ENCODE measurements around the gene SERPINA3. TPM values are rescaled to one million over a fixed set of nuclear protein-coding genes. Genes with fewer than 3 reads are reported as not detected.

Gene SERPINA3
- polyA plus RNA-seq, 1 donor (not counting 4 experiments of a cell fraction or from before 2014, with no cell fraction given), result 0.50 TPM

- H3K27ac ChIP-seq (ENCODE audit: control insufficient read depth, insufficient read depth, low read length), result no peak overlapping the region
- DNase-seq (ENCODE audit: low read depth, low spot score) (no peak), FAIRE-seq (no peak)
- no peaks in the 10 kb centered on the region for H3K79me2 ChIP-seq (ENCODE audit: control insufficient read depth, insufficient read depth, low read length)
- dilution Hi-C loops (cut with MboI; ENCODE audit: extremely low pct_ligation_motif_present, low sequenced_read_pairs), result no loop called here
- no peaks in the 10 kb centered on the region for H4K20me1 ChIP-seq (ENCODE audit: control insufficient read depth, extremely low read depth, insufficient read depth, low read length)
- TF ChIP-seq EZH2 (IDR thresholded peaks at IDR 0.05; ENCODE audit: low read length), result no peak
- TF ChIP-seq, protein P1, sequence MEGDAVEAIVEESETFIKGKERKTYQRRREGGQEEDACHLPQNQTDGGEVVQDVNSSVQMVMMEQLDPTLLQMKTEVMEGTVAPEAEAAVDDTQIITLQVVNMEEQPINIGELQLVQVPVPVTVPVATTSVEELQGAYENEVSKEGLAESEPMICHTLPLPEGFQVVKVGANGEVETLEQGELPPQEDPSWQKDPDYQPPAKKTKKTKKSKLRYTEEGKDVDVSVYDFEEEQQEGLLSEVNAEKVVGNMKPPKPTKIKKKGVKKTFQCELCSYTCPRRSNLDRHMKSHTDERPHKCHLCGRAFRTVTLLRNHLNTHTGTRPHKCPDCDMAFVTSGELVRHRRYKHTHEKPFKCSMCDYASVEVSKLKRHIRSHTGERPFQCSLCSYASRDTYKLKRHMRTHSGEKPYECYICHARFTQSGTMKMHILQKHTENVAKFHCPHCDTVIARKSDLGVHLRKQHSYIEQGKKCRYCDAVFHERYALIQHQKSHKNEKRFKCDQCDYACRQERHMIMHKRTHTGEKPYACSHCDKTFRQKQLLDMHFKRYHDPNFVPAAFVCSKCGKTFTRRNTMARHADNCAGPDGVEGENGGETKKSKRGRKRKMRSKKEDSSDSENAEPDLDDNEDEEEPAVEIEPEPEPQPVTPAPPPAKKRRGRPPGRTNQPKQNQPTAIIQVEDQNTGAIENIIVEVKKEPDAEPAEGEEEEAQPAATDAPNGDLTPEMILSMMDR (optimal IDR thresholded peaks at IDR 0.05 in 1 of 3, IDR thresholded peaks at IDR 0.05 in 1 of 3, conservative IDR thresholded peaks at IDR 0.05 in 1 of 3; ENCODE audit: extremely low read depth in 1 of 3, insufficient read depth in 2 of 3, low read length in 3 of 3), result no peak
- H3K9me3 ChIP-seq (ENCODE audit: control insufficient read depth, low read depth, low read length), result no peaks in the 10 kb centered on the region
- H3K27me3 ChIP-seq (ENCODE audit: control insufficient read depth, extremely low read depth, insufficient read depth, low read length), result no peaks in the 10 kb centered on the region
- no peak overlapping the region for H2AFZ ChIP-seq (ENCODE audit: control insufficient read depth, low read length)
- no peaks in the 10 kb centered on the region for H3K36me3 ChIP-seq (ENCODE audit: control insufficient read depth in 2 of 2, extremely low read depth in 1 of 2, insufficient read depth in 2 of 2, low read length in 2 of 2)
- no peak overlapping the region for H3K9ac ChIP-seq (ENCODE audit: control insufficient read depth, extremely low read depth, insufficient read depth, low read length)
- H3K4me3 ChIP-seq (ENCODE audit: control insufficient read depth in 2 of 3, extremely low read depth in 1 of 3, insufficient read depth in 2 of 3, low read depth in 1 of 3, low read length in 3 of 3), result no peak overlapping the region
- no peaks in the 10 kb centered on the region for H3K4me1 ChIP-seq (ENCODE audit: control insufficient read depth, extremely low read depth, insufficient read depth, low read length)
- H3K4me2 ChIP-seq (ENCODE audit: control insufficient read depth, extremely low read depth, insufficient read depth, low read depth, low read length), result no peak overlapping the region
- H3K9me1 ChIP-seq (ENCODE audit: control insufficient read depth, extremely low read depth, insufficient read depth, low read length), result no peaks in the 10 kb centered on the region
Measured at GRCh38 chr14:94592457-94592856, 19.7 kb upstream of the SERPINA3 start.

GRCh38 chr14:94593376-94593748 lies 18.8 kb upstream of the SERPINA3 start:
- no peak for FAIRE-seq
- dilution Hi-C loops (cut with MboI; ENCODE audit: extremely low pct_ligation_motif_present, low sequenced_read_pairs), result no loop called here
- H3K9me3 ChIP-seq (ENCODE audit: control insufficient read depth, low read depth, low read length), result no peaks in the 10 kb centered on the region
- H4K20me1 ChIP-seq (ENCODE audit: control insufficient read depth, extremely low read depth, insufficient read depth, low read length), result no peaks in the 10 kb centered on the region
- DNase-seq (ENCODE audit: low read depth, low spot score), result no peak
- no peaks in the 10 kb centered on the region for H3K4me1 ChIP-seq (ENCODE audit: control insufficient read depth, extremely low read depth, insufficient read depth, low read length)
- H3K79me2 ChIP-seq (ENCODE audit: control insufficient read depth, insufficient read depth, low read length), result no peaks in the 10 kb centered on the region
- no peak for TF ChIP-seq EZH2 (IDR thresholded peaks at IDR 0.05; ENCODE audit: low read length)
- TF ChIP-seq, protein P1 (optimal IDR thresholded peaks at IDR 0.05 in 1 of 3, IDR thresholded peaks at IDR 0.05 in 1 of 3, conservative IDR thresholded peaks at IDR 0.05 in 1 of 3; ENCODE audit: extremely low read depth in 1 of 3, insufficient read depth in 2 of 3, low read length in 3 of 3), result no peak
- H3K27ac ChIP-seq (ENCODE audit: control insufficient read depth, insufficient read depth, low read length), result no peak overlapping the region
- H3K4me2 ChIP-seq (ENCODE audit: control insufficient read depth, extremely low read depth, insufficient read depth, low read depth, low read length), result no peak overlapping the region
- H3K9me1 ChIP-seq (ENCODE audit: control insufficient read depth, extremely low read depth, insufficient read depth, low read length), result no peaks in the 10 kb centered on the region
- H3K27me3 ChIP-seq (ENCODE audit: control insufficient read depth, extremely low read depth, insufficient read depth, low read length), result no peaks in the 10 kb centered on the region
- H3K9ac ChIP-seq (ENCODE audit: control insufficient read depth, extremely low read depth, insufficient read depth, low read length), result no peak overlapping the region
- no peak overlapping the region for H3K4me3 ChIP-seq (ENCODE audit: control insufficient read depth in 2 of 3, extremely low read depth in 1 of 3, insufficient read depth in 2 of 3, low read depth in 1 of 3, low read length in 3 of 3)
- H2AFZ ChIP-seq (ENCODE audit: control insufficient read depth, low read length), result no peak overlapping the region
- no peaks in the 10 kb centered on the region for H3K36me3 ChIP-seq (ENCODE audit: control insufficient read depth in 2 of 2, extremely low read depth in 1 of 2, insufficient read depth in 2 of 2, low read length in 2 of 2)
